ENCODE measurements around the gene LRRC9.

LRRC9 gene

DNA sequence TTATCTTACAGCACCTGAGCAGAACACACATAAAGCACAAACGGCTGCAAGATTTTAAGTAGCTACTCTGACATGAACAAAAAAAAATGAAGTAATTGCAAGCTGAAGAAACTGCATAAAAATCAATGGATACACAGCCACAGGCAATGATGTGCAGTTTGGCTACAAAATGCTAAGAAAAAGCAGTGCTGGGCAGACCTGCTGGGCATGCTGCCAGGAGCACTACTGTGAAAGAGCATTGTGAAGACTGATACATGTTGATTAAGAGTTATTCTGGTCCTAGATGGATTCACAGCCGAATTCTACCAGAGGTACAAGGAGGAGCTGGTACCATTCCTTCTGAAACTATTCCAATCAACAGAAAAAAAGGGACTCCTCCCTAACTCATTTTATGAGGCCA, 29.3 kb upstream of the LRRC9 start:
- TF ChIP-seq YY1 (IDR thresholded peaks at IDR 0.05; ENCODE audit: low read depth), result no peak
- TF ChIP-seq TEAD4 (IDR thresholded peaks at IDR 0.05), result no peak
- TF ChIP-seq EP300 (IDR thresholded peaks at IDR 0.05; ENCODE audit: borderline replicate concordance), result no peak
- TF ChIP-seq ZBTB7A (IDR thresholded peaks at IDR 0.05; ENCODE audit: low read depth), result no peak
- TF ChIP-seq, protein P1, sequence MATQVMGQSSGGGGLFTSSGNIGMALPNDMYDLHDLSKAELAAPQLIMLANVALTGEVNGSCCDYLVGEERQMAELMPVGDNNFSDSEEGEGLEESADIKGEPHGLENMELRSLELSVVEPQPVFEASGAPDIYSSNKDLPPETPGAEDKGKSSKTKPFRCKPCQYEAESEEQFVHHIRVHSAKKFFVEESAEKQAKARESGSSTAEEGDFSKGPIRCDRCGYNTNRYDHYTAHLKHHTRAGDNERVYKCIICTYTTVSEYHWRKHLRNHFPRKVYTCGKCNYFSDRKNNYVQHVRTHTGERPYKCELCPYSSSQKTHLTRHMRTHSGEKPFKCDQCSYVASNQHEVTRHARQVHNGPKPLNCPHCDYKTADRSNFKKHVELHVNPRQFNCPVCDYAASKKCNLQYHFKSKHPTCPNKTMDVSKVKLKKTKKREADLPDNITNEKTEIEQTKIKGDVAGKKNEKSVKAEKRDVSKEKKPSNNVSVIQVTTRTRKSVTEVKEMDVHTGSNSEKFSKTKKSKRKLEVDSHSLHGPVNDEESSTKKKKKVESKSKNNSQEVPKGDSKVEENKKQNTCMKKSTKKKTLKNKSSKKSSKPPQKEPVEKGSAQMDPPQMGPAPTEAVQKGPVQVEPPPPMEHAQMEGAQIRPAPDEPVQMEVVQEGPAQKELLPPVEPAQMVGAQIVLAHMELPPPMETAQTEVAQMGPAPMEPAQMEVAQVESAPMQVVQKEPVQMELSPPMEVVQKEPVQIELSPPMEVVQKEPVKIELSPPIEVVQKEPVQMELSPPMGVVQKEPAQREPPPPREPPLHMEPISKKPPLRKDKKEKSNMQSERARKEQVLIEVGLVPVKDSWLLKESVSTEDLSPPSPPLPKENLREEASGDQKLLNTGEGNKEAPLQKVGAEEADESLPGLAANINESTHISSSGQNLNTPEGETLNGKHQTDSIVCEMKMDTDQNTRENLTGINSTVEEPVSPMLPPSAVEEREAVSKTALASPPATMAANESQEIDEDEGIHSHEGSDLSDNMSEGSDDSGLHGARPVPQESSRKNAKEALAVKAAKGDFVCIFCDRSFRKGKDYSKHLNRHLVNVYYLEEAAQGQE (IDR thresholded peaks at IDR 0.05; ENCODE audit: low read depth), result no peak
- TF ChIP-seq FOXM1 (IDR thresholded peaks at IDR 0.05; ENCODE audit: borderline replicate concordance, low read depth), result no peak
- TF ChIP-seq, protein P2, sequence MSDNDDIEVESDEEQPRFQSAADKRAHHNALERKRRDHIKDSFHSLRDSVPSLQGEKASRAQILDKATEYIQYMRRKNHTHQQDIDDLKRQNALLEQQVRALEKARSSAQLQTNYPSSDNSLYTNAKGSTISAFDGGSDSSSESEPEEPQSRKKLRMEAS (IDR thresholded peaks at IDR 0.05), result no peak
- no peak for TF ChIP-seq TAF1 (IDR thresholded peaks at IDR 0.05; ENCODE audit: low read depth)
- TF ChIP-seq RAD21 (IDR thresholded peaks at IDR 0.05; ENCODE audit: low read depth), result no peak
- no peak for TF ChIP-seq USF1 (IDR thresholded peaks at IDR 0.05)
- TF ChIP-seq CREB1 (IDR thresholded peaks at IDR 0.05; ENCODE audit: low read depth), result no peak
- no peak for TF ChIP-seq CEBPB (IDR thresholded peaks at IDR 0.05)

DNA sequence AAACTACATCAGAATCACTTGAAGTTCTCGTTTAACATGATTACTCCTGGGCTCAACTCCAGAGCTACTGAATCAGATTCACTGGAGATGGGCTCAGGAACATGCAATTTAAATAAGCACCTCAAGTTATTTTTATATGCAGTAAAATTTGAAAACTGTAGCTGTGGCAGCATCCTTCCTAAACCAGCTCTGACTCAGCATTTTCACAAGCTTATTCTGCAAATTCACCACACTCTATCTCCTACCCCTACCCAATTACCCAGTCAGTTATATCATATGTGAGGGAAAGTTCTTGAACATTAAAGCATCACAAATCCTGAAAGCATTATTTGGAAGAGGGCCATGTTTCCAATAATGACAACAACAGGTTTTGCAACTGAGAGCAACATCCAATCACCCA, 24.2 kb upstream of the LRRC9 start:
- TF ChIP-seq EP300 (IDR thresholded peaks at IDR 0.05; ENCODE audit: borderline replicate concordance) (no peak), TAF1 (IDR thresholded peaks at IDR 0.05; ENCODE audit: low read depth) (no peak), RAD21 (IDR thresholded peaks at IDR 0.05; ENCODE audit: low read depth) (no peak), TCF12 (IDR thresholded peaks at IDR 0.05; ENCODE audit: low read depth) (no peak), USF1 (IDR thresholded peaks at IDR 0.05) (no peak), TEAD4 (IDR thresholded peaks at IDR 0.05) (no peak), CEBPB (IDR thresholded peaks at IDR 0.05) (no peak), YY1 (IDR thresholded peaks at IDR 0.05; ENCODE audit: low read depth) (no peak), FOXM1 (IDR thresholded peaks at IDR 0.05; ENCODE audit: borderline replicate concordance, low read depth) (no peak), NFIC (IDR thresholded peaks at IDR 0.05) (no peak), EGR1 (IDR thresholded peaks at IDR 0.05) (no peak), CREB1 (IDR thresholded peaks at IDR 0.05; ENCODE audit: low read depth) (no peak)
- TF ChIP-seq, protein P2 (IDR thresholded peaks at IDR 0.05), result no peak
- TF ChIP-seq, protein P1 (IDR thresholded peaks at IDR 0.05; ENCODE audit: low read depth), result no peak

DNA sequence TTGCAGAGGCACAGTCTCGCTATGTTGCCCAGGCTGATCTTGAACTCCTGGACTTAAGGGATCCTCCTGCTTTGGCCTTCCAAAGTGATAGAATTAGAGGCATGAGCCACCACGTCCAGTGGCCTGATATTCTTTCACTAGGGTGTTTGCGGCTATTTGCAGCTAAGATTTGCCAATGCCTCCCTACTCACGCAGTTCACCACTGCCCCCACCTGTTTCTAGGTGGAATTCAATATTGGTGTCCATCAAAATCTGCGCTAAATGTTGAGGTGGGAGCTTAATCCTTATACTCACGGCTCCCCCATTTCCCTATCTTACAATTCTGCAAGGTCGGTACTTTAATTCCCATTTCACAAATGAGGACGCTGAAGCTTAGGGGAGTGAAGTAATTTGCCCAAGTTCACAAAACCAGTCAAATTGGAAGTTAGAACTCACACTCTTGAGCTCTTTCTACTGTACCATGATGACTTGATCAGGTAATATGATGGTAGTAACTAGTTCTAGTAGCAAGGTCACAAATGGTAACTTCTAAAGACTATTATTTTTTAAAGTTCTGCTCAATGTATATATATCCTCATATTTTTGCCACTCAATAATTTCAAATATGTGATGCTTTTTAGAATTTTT, 22.1 kb upstream of the LRRC9 start:
- TF ChIP-seq, protein P2 (IDR thresholded peaks at IDR 0.05), result no peak
- TF ChIP-seq RAD21 (IDR thresholded peaks at IDR 0.05; ENCODE audit: low read depth), result peak; percentile 85

GRCh38 chr14:59900556-59900955, 19.4 kb upstream of the LRRC9 start:
- no peak for TF ChIP-seq RAD21 (IDR thresholded peaks at IDR 0.05; ENCODE audit: low read depth)
- TF ChIP-seq TEAD4 (IDR thresholded peaks at IDR 0.05), result no peak
- no peak for TF ChIP-seq CREB1 (IDR thresholded peaks at IDR 0.05; ENCODE audit: low read depth)
- TF ChIP-seq, protein P2 (IDR thresholded peaks at IDR 0.05), result no peak
- no peak for TF ChIP-seq USF1 (IDR thresholded peaks at IDR 0.05)
- TF ChIP-seq ZBTB7A (IDR thresholded peaks at IDR 0.05; ENCODE audit: low read depth), result no peak
- TF ChIP-seq, protein P1 (IDR thresholded peaks at IDR 0.05; ENCODE audit: low read depth), result no peak
- TF ChIP-seq TAF1 (IDR thresholded peaks at IDR 0.05; ENCODE audit: low read depth), result no peak
- TF ChIP-seq FOXM1 (IDR thresholded peaks at IDR 0.05; ENCODE audit: borderline replicate concordance, low read depth), result no peak
- TF ChIP-seq NFIC (IDR thresholded peaks at IDR 0.05), result no peak
- TF ChIP-seq EP300 (IDR thresholded peaks at IDR 0.05; ENCODE audit: borderline replicate concordance), result no peak
- TF ChIP-seq TCF12 (IDR thresholded peaks at IDR 0.05; ENCODE audit: low read depth), result no peak
- no peak for TF ChIP-seq YY1 (IDR thresholded peaks at IDR 0.05; ENCODE audit: low read depth)
- TF ChIP-seq CEBPB (IDR thresholded peaks at IDR 0.05), result no peak
- TF ChIP-seq EGR1 (IDR thresholded peaks at IDR 0.05), result no peak
